Neural cell (in vitro differentiated cells): ENCODE data around the gene SDHB. TPM values are rescaled to one million over a fixed set of nuclear protein-coding genes. Genes with fewer than 3 reads are reported as not detected.
A peak's percentile ranks its signal among the peaks of the same experiment; 100 is the strongest.
"Not testable (repeated sequence)": the region's sequence is repeated elsewhere in the genome, so short reads cannot be mapped to it uniquely, and the experiment has no call there.

Experiments used
- H2AFZ ChIP-seq: fragments of 200-600, 300-800 bp; sonication (generic), shearing (Covaris generic); 2 replicates; pipeline ENCODE4 v1.6.0; 2014; ENCODE audit warnings: low read depth, mild to moderate bottlenecking, antibody characterized with exemption, low read length, moderate library complexity
- H3F3A ChIP-seq: fragments of 200-600 bp; shearing (Covaris generic); 2 replicates; pipeline ENCODE4 v1.6.1; 2016; ENCODE audit warnings: mild to moderate bottlenecking, moderate library complexity, mixed read lengths, antibody characterized with exemption, low read length; ENCODE audit not compliant: insufficient read depth, poor library complexity, severe bottlenecking
- H3K27ac ChIP-seq: fragments of 200-600, 300-800 bp; sonication (generic), shearing (Covaris generic); 2 replicates; pipeline ENCODE4 v1.5.1; 2014; ENCODE audit warnings: mild to moderate bottlenecking, low read length, moderate library complexity
- H3K27me3 ChIP-seq: fragments of 300-800, 200-600 bp; sonication (generic), shearing (Covaris generic); 2 replicates; pipeline ENCODE4 v1.6.0; 2014; ENCODE audit warnings: mild to moderate bottlenecking, low read depth, low read length, moderate library complexity; ENCODE audit not compliant: insufficient read depth
- H3K36me3 ChIP-seq: fragments of 300-800, 200-600 bp; sonication (generic), shearing (Covaris generic); 2 replicates; pipeline ENCODE4 v1.5.1; 2014; ENCODE audit warnings: mild to moderate bottlenecking, antibody characterized with exemption, low read length, moderate library complexity; ENCODE audit not compliant: insufficient read depth
- H3K4me2 ChIP-seq: fragments of 300-800, 200-600 bp; sonication (generic), shearing (Covaris generic); 2 replicates; pipeline ENCODE4 v1.6.0; 2014; ENCODE audit warnings: mild to moderate bottlenecking, low read length
- H3K4me3 ChIP-seq: fragments of 300-800, 200-600 bp; sonication (generic), shearing (Covaris generic); 2 replicates; pipeline ENCODE4 v1.5.1; 2014; ENCODE audit warnings: mild to moderate bottlenecking, low read length, moderate library complexity
- H3K79me2 ChIP-seq: fragments of 200-600 bp; shearing (Covaris generic); replicated peaks from 2 replicates; pipeline ENCODE4 v1.6.0; 2014; ENCODE audit warnings: mild to moderate bottlenecking, low read length, moderate library complexity; ENCODE audit not compliant: insufficient read depth
- H3K9ac ChIP-seq: fragments of 300-800, 200-600 bp; sonication (generic), shearing (Covaris generic); 2 replicates; pipeline ENCODE4 v1.6.1; 2016; ENCODE audit warnings: mild to moderate bottlenecking, low read length, mixed read lengths
- H3K9me2 ChIP-seq: fragments of 200-600 bp; shearing (Covaris generic); 2 replicates; pipeline ENCODE4 v1.6.1; 2016; ENCODE audit warnings: mild to moderate bottlenecking, low read length, mixed read lengths; ENCODE audit not compliant: insufficient read depth
- H3K9me3 ChIP-seq: fragments of 200-600, 300-800 bp; sonication (generic), shearing (Covaris generic); 2 replicates; pipeline ENCODE4 v1.6.1; 2016; ENCODE audit warnings: mild to moderate bottlenecking, mixed run types, low read length, moderate library complexity, mixed read lengths
- H4K20me1 ChIP-seq: fragments of 200-600 bp; shearing (Covaris generic); 2 replicates; pipeline ENCODE4 v1.6.1; 2016; ENCODE audit warnings: mild to moderate bottlenecking, mixed run types; ENCODE audit not compliant: insufficient read depth
- EP300 ChIP-seq: fragments of 450-650 bp; conservative IDR thresholded peaks from 2 replicates; pipeline ENCODE4 v1.6.1; 2014; ENCODE audit warnings: antibody characterized with exemption, mild to moderate bottlenecking, moderate library complexity; ENCODE audit not compliant: poor library complexity, severe bottlenecking
- EZH2 ChIP-seq: fragments of 200-600, 300-800 bp; shearing (Covaris generic), sonication (generic); IDR thresholded peaks from 2 replicates; pipeline ENCODE4 v1.6.1; 2014; ENCODE audit warnings: antibody characterized with exemption, low read length, borderline replicate concordance, mild to moderate bottlenecking; ENCODE audit not compliant: insufficient read depth, poor library complexity, severe bottlenecking
- MXI1 ChIP-seq: fragments of 450-650 bp; conservative IDR thresholded peaks from 2 replicates; pipeline ENCODE4 v1.6.1; 2014; ENCODE audit warnings: antibody characterized with exemption, mild to moderate bottlenecking; ENCODE audit not compliant: poor library complexity, severe bottlenecking
- POLR2AphosphoS5 ChIP-seq: IDR thresholded peaks from 2 replicates; pipeline ENCODE4 v1.6.1; 2012
- RAD21 ChIP-seq: fragments of 450-650 bp; conservative IDR thresholded peaks from 2 replicates; pipeline ENCODE4 v1.6.1; 2014; ENCODE audit warnings: antibody characterized with exemption, mild to moderate bottlenecking, moderate library complexity
- TAF1 ChIP-seq: IDR thresholded peaks from 2 replicates; pipeline ENCODE4 v1.6.1; 2012; ENCODE audit warnings: low read depth
- polyA plus RNA-seq: library from polyadenylated mRNA; depleted of rRNA; stranded (reverse); fragments of >200 nt; gene quantifications from 2 replicates; pipeline ENCODE4 v1.2.3, GENCODE V29; 2014
- TF ChIP-seq, protein P1 (sequence below): fragments of 450-650 bp; IDR thresholded peaks from 2 replicates; pipeline ENCODE4 v1.5.1; 2014; ENCODE audit warnings: antibody characterized with exemption, mild to moderate bottlenecking, moderate library complexity; ENCODE audit not compliant: poor library complexity, severe bottlenecking
- TF ChIP-seq, protein P2 (sequence below): IDR thresholded peaks from 2 replicates; pipeline ENCODE4 v1.6.1; 2012; ENCODE audit warnings: borderline replicate concordance

Gene SDHB
- polyA plus RNA-seq, 1 donor from 2014 or later, result 129 TPM

DNA sequence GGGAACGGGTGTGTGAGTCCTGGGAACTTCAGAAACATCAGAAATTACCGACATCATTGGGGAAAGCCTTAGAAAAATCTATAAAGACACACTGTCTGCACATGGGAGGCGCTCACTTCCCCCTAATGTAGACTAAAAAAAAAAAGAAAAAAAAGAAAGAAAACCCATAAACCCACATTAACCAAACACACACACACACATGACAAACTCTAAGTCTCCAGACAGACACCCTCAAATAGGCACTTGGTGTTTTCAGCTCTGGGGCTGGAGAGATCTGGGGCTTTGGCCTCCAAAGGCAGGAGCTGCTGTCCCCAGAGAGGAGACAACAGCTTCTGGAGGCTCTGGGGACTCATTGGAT is 13.2 kb upstream of the SDHB start:
- Histone ChIP-seq H2AFZ (no peak overlapping the region), H4K20me1 (no peaks in the 10 kb centered on the region), H3K27ac (no peak overlapping the region), H3F3A (no peaks in the 10 kb centered on the region), H3K4me3 (no peak overlapping the region), H3K79me2 (no peaks in the 10 kb centered on the region), H3K36me3 (no peaks in the 10 kb centered on the region), H3K4me2 (no peak overlapping the region), H3K9ac (no peak overlapping the region), H3K27me3 (no peaks in the 10 kb centered on the region), H3K9me2 (no peaks in the 10 kb centered on the region), H3K9me3 (no peaks in the 10 kb centered on the region)
- TF ChIP-seq TAF1 (no peak), EP300 (no peak), MXI1 (no peak), POLR2AphosphoS5 (no peak), RAD21 (no peak)
- TF ChIP-seq, protein P1, sequence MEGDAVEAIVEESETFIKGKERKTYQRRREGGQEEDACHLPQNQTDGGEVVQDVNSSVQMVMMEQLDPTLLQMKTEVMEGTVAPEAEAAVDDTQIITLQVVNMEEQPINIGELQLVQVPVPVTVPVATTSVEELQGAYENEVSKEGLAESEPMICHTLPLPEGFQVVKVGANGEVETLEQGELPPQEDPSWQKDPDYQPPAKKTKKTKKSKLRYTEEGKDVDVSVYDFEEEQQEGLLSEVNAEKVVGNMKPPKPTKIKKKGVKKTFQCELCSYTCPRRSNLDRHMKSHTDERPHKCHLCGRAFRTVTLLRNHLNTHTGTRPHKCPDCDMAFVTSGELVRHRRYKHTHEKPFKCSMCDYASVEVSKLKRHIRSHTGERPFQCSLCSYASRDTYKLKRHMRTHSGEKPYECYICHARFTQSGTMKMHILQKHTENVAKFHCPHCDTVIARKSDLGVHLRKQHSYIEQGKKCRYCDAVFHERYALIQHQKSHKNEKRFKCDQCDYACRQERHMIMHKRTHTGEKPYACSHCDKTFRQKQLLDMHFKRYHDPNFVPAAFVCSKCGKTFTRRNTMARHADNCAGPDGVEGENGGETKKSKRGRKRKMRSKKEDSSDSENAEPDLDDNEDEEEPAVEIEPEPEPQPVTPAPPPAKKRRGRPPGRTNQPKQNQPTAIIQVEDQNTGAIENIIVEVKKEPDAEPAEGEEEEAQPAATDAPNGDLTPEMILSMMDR, result no peak
- TF ChIP-seq, protein P2, sequence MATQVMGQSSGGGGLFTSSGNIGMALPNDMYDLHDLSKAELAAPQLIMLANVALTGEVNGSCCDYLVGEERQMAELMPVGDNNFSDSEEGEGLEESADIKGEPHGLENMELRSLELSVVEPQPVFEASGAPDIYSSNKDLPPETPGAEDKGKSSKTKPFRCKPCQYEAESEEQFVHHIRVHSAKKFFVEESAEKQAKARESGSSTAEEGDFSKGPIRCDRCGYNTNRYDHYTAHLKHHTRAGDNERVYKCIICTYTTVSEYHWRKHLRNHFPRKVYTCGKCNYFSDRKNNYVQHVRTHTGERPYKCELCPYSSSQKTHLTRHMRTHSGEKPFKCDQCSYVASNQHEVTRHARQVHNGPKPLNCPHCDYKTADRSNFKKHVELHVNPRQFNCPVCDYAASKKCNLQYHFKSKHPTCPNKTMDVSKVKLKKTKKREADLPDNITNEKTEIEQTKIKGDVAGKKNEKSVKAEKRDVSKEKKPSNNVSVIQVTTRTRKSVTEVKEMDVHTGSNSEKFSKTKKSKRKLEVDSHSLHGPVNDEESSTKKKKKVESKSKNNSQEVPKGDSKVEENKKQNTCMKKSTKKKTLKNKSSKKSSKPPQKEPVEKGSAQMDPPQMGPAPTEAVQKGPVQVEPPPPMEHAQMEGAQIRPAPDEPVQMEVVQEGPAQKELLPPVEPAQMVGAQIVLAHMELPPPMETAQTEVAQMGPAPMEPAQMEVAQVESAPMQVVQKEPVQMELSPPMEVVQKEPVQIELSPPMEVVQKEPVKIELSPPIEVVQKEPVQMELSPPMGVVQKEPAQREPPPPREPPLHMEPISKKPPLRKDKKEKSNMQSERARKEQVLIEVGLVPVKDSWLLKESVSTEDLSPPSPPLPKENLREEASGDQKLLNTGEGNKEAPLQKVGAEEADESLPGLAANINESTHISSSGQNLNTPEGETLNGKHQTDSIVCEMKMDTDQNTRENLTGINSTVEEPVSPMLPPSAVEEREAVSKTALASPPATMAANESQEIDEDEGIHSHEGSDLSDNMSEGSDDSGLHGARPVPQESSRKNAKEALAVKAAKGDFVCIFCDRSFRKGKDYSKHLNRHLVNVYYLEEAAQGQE, result no peak

DNA sequence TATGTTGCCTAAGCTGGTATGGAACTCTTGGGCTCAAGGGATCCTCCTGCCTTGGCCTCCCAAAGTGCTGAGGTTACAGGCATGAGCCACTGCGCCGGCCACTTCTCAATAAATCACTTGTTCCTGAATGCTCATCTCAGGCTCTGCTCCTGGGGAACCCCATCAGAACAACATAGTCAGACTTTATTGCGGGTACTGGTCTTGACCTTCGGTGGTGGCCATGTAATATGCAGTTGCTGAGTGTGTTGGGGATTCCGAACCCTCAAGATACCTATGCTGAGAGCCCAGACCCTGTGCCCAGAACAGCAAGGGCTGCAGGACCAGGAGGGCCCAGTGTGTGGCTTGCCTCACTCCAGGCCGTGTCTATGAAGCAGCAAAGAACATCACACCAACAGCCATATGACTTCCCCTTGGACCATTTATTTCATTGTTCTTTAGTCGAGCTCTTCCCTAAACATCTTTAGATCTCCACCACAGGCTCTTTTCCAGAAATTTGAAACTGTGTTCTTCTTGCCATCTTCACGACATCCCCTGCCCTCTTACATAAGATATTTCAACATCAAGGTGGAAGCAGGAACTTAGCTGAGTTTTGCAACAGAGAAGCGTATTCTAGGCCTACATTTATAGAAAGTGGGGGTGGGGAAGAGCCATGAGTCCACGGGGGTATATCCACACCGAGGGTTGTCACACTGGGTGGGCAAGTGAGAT is 12.7 kb upstream of the SDHB start:
- Histone ChIP-seq H3K79me2 (no peaks in the 10 kb centered on the region), H2AFZ (no peak overlapping the region), H3F3A (no peaks in the 10 kb centered on the region), H3K4me2 (no peak overlapping the region), H3K27ac (no peak overlapping the region), H3K9me3 (no peaks in the 10 kb centered on the region), H4K20me1 (no peaks in the 10 kb centered on the region), H3K9me2 (no peaks in the 10 kb centered on the region), H3K9ac (no peak overlapping the region), H3K4me3 (no peak overlapping the region), H3K36me3 (no peaks in the 10 kb centered on the region), H3K27me3 (no peaks in the 10 kb centered on the region)
- TF ChIP-seq EZH2, result no peak

DNA sequence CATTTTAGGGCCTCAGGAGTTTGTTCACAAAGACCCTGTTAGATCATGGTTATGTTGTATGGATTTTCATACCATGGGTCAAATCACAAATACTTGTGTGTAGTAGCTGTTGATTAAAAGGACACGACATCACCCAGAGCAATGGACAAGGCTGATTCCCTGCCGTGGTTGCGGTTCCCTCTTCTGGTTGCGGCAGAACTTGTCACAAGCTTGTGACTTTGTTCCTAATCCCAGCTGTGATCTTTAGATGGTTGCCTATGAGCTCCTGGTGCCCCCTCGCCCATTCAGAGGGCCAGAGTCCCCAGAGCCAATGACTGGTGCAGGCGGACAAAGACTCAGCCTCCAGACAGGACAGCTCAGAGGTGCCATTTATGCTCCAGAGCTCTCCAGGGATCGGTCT is 11.8 kb upstream of the SDHB start:
- Histone ChIP-seq H2AFZ (no peak overlapping the region), H3K27ac (no peak overlapping the region), H3K4me2 (no peak overlapping the region), H3F3A (no peaks in the 10 kb centered on the region), H4K20me1 (no peaks in the 10 kb centered on the region), H3K9me2 (no peaks in the 10 kb centered on the region), H3K79me2 (no peaks in the 10 kb centered on the region), H3K9ac (no peak overlapping the region), H3K9me3 (no peaks in the 10 kb centered on the region), H3K4me3 (no peak overlapping the region), H3K36me3 (no peaks in the 10 kb centered on the region), H3K27me3 (no peaks in the 10 kb centered on the region)
- TF ChIP-seq, protein P2, result no peak
- TF ChIP-seq EZH2, result no peak
- no peak for TF ChIP-seq POLR2AphosphoS5

DNA sequence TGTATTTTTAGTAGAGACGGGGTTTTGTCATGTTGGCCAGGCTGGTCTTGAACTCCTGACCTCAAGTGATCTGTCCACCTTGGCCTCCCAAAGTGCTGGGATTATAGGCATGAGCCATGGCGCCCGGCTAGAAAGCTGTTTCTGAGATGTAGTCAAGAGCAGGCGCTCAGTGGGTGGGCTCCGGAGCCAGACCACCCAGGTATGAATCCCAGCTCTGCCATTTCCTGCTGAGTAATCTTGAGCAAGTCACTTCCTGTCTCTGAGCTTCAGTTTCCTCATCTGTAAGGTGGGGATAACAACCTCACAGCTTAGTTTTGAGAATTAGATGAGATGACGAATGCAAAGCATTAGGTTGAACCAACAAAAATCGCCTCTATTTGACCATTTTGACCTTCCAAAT is 8.9 kb upstream of the SDHB start:
- H2AFZ ChIP-seq, H3K79me2 ChIP-seq, H3K36me3 ChIP-seq, H4K20me1 ChIP-seq, H3K4me2 ChIP-seq, H3K9me3 ChIP-seq, H3F3A ChIP-seq, H3K27me3 ChIP-seq, H3K9me2 ChIP-seq, H3K4me3 ChIP-seq: not testable (repeated sequence)
- peak overlapping the region; percentile 92 for H3K27ac ChIP-seq
- H3K9ac ChIP-seq, result peak overlapping the region; percentile 59
